HAP-1 (cell line): Measurements from ENCODE around the gene VAV2.
"Not testable (repeated sequence)": the region's sequence is repeated elsewhere in the genome, so short reads cannot be mapped to it uniquely, and the experiment has no call there.

ENCODE experiments used
- DNase-seq, 2 experiments: peaks; one replicate each; pipeline ENCODE4 v3.0.0-alpha.2; 2016 to 2020; ENCODE audit warnings: low spot score in 2 of 2
- H3K27me3 ChIP-seq: fragments of 250-450 bp; sonication (Bioruptor Pico); 2 replicates; pipeline ENCODE4 v1.5.1; 2020; ENCODE audit warnings: low read depth, mild to moderate bottlenecking, moderate library complexity
- H3K36me3 ChIP-seq: fragments of 250-450 bp; sonication (Bioruptor Pico); replicated peaks from 2 replicates; pipeline ENCODE4 v1.5.1; 2020; ENCODE audit warnings: mild to moderate bottlenecking
- H3K4me1 ChIP-seq: fragments of 250-450 bp; sonication (Bioruptor Pico); 2 replicates; pipeline ENCODE4 v1.5.1; 2020; ENCODE audit warnings: mild to moderate bottlenecking
- H3K4me3 ChIP-seq: fragments of 250-450 bp; sonication (Bioruptor Pico); 2 replicates; pipeline ENCODE4 v1.5.1; 2020; ENCODE audit warnings: mild to moderate bottlenecking, moderate library complexity
- H3K9me3 ChIP-seq: fragments of 250-450 bp; sonication (Bioruptor Pico); 2 replicates; pipeline ENCODE4 v1.5.1; 2020; ENCODE audit warnings: mild to moderate bottlenecking, moderate library complexity
- in situ Hi-C: fragments of 300-500 bp; cut with MboI; formaldehyde crosslinking; loops from 3 replicates; pipeline ENCODE4 v1.14.3; 2020; ENCODE audit warnings: low sequenced_read_pairs, inconsistent platforms, mixed read lengths

Gene VAV2

DNA sequence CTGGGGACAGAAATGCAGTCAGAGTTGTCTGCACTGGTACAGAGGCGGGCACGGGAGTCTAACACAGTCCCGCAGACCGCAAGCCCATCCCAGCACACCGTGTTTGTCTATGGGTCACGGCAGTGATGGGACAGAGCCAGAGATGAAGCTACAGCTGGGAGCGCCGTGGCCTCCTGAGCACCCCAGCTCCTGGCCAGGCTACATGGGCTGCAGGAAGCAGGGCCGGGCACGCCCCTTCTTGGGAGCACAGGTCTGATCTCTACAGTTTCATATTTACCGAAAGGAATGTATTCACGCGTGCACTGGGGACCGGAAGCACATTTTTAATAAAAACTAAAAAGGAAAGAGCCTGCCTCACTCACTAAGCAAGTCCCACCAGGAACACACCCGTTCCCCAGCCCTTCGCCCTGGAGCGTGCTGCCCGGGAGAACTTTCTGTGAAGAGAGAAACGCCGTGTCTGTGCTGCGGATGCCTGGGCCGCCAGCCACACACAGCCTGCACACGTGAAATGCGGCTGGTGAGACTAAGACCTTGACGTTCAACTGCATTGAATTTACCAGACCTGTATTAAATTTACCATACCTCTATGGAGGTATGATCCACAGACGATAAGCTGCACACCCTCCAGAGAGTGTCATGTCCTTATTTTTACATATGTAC, 81.1 kb downstream of the VAV2 start:
- Histone ChIP-seq H3K9me3 (no peaks in the 10 kb centered on the region), H3K4me3 (no peak overlapping the region), H3K36me3 (no peaks in the 10 kb centered on the region), H3K27me3 (no peaks in the 10 kb centered on the region), H3K4me1 (no peaks in the 10 kb centered on the region)
- no peak for DNase-seq
- in situ Hi-C loops = no loop called here

DNA sequence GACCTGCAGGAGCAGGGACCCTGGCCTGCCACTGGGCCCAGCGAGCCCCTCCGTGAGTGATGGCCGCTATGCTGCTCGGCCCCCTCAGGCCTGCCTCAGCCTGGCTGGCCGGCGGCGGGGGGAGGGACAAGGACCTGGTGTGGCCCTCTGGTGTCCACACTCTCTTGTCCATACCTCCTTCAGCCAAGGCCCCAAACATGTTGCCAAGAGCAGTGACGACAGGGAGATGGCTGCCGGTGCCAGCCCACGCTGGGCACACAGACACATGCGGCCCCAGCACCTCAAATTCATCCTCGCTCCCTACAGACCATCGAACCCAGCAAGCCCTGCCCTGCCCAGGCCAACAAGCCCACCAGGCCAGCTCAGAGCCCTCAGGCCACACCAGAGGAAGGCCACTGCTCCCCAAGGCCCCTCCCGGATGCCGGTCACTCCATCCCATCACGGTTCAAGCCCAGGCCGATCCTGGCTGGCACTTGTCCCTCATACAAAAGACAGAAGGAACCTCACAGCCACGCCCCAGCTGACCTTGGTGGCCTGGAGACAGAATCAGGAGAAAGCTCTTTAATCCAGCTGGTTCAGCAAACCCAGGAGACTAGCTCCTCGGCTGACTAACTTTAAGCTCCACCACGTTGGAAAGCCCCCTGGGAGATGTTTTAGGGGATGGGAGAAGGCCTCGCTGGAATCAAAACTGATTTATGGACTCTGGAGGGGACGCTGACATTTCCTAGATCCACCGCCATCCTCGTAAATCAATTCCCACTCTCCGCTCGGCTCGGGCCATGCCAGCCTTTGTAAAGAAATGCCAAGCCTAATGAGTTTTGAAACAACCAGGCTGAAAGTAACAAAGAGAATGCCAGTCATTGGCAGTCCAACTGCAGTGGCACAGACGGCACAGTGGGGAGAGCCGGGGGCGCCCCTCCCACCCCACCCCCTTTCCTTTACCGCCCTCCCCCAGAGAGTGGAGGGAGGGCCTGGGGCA, 84.9 kb downstream of the VAV2 start:
- no peak for DNase-seq
- in situ Hi-C loops = no loop called here
- no peaks in the 10 kb centered on the region for H3K4me1 ChIP-seq
- H3K36me3 ChIP-seq = no peaks in the 10 kb centered on the region
- H3K9me3 ChIP-seq = no peaks in the 10 kb centered on the region
- H3K4me3 ChIP-seq = no peak overlapping the region
- no peaks in the 10 kb centered on the region for H3K27me3 ChIP-seq

DNA sequence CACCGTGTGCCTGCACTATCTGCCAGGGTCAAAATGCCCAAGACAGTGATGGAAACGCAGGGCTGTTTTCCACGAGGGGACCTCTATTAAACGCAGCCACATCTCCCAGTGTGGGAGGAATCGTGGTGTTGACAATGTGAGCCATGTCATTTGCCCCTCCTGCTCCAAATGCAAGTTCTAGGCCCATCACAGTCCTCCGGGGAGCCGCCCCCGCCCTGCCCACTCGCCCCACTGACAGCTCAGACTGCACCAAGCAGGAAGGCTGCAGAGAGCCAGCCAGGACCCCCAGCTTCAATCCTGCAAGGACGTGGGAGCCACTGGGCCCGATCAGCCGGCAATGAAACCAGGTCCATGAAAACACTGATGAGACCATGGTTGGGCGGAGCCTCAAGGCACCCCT, 85.9 kb downstream of the VAV2 start:
- Histone ChIP-seq H3K36me3 (no peaks in the 10 kb centered on the region), H3K9me3 (no peaks in the 10 kb centered on the region), H3K4me3 (no peak overlapping the region), H3K4me1 (no peaks in the 10 kb centered on the region), H3K27me3 (no peaks in the 10 kb centered on the region)
- DNase-seq = no peak
- in situ Hi-C loops = no loop called here

DNA sequence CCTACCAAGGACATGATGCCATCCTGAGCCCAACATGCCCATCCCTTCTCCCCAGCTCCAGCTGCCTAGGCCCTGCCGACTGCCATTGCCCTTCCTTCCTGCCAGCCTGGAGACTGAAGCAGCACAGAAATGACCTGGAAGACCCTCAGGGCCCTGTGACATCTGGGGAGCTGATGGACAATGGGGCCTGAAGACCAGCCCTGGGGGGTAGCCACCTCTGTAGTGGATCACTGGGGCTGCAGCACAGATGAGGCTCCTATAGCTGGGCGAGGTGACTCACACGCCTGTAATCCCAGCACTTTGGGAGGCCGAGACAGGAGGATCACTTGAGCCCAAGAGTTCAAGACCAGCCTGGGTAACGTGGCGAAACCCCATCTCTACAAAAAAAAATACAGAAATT, 86.6 kb downstream of the VAV2 start:
- no peaks in the 10 kb centered on the region for H3K27me3 ChIP-seq
- no peaks in the 10 kb centered on the region for H3K9me3 ChIP-seq
- H3K4me3 ChIP-seq = no peak overlapping the region
- H3K4me1 ChIP-seq = no peaks in the 10 kb centered on the region
- H3K36me3 ChIP-seq = no peaks in the 10 kb centered on the region
- in situ Hi-C loops = no loop called here
- DNase-seq = no peak

DNA sequence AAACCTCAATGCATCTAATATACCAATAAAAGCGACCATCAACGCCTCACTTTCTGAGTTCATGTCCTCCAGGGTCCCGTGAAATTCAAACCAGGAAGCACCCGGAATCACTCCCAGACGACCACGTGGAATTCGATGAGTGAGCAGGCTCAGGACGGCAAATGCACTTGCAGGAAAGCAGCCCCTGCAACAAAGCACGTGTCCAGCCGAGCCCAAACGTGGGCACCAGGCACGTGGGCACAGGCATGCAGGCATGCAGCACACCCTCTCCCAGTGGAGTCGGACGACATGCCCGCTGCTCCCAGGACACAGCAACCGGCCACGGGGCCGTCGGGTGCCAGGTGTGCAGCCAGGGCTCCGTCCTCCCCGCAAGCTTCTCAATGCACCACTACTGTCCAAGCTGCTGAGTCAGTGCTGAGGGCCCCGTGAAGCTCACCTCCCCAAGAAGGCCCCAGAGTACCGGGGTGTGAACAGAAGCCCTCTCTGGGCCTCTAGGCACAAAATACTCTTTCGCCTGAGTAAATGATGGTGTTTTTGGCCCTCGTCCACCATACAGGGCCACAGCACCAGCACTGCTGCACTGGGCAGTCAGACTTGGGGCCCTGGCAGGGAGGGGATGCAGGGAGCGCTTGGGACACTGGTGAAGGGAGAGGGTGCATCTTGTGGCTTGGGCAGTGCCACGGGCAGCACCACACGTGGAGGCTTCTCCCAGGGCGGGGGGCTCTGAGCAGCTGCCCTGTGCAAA, 87.6 kb downstream of the VAV2 start:
- H3K27me3 ChIP-seq = no peaks in the 10 kb centered on the region
- in situ Hi-C loops = no loop called here
- DNase-seq = no peak
- H3K36me3 ChIP-seq = no peaks in the 10 kb centered on the region
- no peak overlapping the region for H3K4me3 ChIP-seq
- H3K4me1 ChIP-seq = no peaks in the 10 kb centered on the region
- H3K9me3 ChIP-seq = no peaks in the 10 kb centered on the region

DNA sequence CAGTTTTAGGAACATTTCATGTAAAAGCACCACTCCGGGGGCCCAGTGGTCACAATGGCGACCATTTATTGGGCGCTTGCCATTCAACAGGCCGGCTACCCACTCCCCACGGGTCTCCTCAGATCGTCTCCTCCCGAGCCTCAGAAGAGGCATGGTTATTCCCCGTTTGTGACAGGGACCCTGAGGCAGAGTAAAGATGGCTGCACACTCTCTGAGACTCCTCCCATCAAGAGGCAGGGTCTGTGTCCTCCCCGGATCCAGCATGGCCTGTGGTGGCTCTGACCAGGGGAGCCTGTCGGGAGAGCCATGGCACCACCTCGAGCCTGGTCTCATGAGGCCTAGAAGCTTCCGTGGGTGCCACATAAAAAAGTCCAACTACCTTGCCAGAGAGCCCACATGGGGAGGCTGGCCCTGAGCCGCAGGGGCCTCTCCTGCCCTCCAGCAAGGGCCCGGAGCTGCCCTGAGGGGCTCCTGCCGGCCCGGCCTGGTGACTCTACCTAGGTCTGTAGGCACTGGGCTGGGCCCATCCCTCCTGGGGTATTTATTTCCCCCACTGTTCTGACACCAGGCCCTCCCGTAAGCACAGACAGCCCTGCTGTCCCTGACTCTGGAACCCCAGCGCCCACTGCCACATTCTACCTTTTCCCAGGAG, 90.8 kb downstream of the VAV2 start:
- Histone ChIP-seq H3K27me3 (no peaks in the 10 kb centered on the region), H3K4me1 (no peaks in the 10 kb centered on the region), H3K36me3 (no peaks in the 10 kb centered on the region), H3K4me3 (no peak overlapping the region), H3K9me3 (no peaks in the 10 kb centered on the region)
- DNase-seq = no peak
- in situ Hi-C loops = no loop called here

DNA sequence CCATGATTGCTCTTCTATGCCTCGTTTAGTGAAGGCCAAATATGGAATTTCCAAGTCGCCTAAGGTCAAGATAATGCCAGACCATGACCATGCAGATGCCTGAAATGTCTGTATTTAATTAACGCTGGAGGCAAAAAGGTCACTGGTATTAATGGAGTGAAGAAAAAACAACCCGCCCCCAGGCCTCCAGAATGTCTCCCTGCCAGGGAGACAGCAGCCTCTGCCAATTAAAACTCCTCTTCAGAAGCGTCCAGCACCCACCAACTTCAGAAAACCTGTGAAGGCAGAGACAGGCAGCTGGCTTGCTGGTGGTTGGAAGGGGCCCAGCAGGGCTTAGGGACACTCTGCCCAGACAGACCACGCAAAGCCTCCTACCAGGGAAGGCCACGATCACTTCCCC, 94.4 kb downstream of the VAV2 start:
- in situ Hi-C loops = no loop called here
- no peak for DNase-seq
- H3K4me3 ChIP-seq = no peak overlapping the region

DNA sequence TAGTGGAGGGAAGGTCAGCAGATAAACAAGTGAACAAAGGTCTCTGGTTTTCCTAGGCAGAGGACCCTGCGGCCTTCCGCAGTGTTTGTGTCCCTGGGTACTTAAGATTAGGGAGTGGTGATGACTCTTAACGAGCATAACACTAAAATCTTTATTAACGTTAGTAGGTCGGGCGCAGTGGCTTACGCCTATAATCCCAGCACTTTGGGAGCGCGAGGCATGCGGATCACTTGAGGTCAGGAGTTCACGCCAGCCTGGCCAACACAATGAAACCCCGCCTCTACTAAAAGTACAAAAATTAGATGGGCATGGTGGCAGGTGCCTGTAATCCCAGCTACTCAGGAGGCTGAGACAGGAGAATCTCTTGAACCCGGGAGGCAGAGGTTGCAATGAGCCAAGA, 96.1 kb downstream of the VAV2 start:
- in situ Hi-C loops = not testable (repeated sequence)

More for the DNA sequence above, 94.4 kb downstream of the VAV2 start:
- H3K9me3 ChIP-seq = no peaks in the 10 kb centered on the region
- H3K27me3 ChIP-seq = no peaks in the 10 kb centered on the region
- no peaks in the 10 kb centered on the region for H3K36me3 ChIP-seq
- no peaks in the 10 kb centered on the region for H3K4me1 ChIP-seq

DNA sequence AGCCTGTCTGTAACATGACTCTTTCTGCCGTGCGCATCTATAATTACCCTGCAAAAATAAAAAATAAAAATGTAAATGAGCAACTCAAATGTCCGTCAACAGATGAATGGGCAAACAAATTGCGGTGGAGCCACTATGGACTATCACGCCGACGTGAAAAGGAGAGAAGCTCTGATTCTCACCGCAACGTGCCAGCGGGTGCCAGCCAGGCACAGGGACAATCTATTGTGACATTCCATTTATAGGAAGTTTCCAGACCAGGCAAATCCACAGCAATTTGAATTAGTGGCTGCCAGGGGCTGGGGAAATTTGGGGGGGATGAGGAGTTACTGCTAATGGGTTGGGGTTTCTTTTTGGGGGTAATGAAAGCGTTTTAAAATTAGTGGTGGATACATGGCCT, 96.8 kb downstream of the VAV2 start:
- no peaks in the 10 kb centered on the region for H3K4me1 ChIP-seq
- H3K27me3 ChIP-seq = no peaks in the 10 kb centered on the region
- no peaks in the 10 kb centered on the region for H3K9me3 ChIP-seq
- H3K36me3 ChIP-seq = no peaks in the 10 kb centered on the region
- no peak overlapping the region for H3K4me3 ChIP-seq
- DNase-seq = no peak
- in situ Hi-C loops = no loop called here

More for the DNA sequence above, 96.1 kb downstream of the VAV2 start:
- H3K4me3 ChIP-seq, H3K27me3 ChIP-seq, H3K36me3 ChIP-seq, DNase-seq, H3K4me1 ChIP-seq, H3K9me3 ChIP-seq: not testable (repeated sequence)

DNA sequence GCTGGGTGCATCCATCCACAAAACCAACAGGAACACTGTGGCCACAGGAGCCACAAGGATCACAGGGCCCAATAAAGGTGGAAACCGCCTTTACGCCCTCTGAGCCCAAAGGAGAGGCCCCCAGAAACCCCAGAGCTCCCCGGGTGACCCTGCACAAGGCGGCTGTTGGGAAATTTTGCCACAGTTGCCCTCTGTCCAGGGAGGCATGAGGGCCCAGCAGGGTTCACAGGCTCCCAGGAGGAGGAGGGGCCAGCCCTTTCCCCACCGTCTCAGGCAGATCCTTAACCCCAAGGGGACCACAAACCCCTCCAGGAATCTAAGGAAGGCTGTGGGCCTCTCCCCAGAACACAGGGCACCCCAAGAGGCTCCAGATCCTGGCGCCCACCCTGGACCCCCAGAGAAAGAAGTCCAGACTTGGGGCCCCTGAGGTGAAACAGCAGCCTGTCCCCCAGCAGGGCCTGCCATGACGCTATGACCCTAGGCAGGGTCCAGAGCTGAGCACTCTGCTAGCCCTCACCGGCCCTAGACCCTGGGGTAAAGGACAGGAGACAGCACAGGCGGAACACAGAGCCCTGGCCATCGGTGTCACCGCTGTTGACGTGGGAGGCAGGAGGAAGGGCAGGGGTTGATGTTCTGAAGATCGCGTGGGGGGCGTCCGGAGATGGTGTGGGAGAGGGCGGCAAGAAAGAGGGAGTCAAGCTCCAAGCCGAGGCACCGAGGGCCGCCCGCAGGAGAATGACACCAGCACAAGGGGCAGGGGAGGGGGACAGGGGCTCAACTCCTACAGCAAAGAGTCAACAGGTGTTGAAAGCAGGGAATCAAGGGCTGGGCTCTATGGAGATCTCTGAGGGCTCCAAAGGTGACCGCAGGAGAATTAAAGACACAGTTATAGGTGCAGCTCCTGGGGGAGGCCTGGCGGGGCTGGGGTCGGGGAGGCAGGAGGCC, 97.5 kb downstream of the VAV2 start:
- no peaks in the 10 kb centered on the region for H3K9me3 ChIP-seq
- no peak overlapping the region for H3K4me3 ChIP-seq
- H3K27me3 ChIP-seq = no peaks in the 10 kb centered on the region
- H3K36me3 ChIP-seq = no peaks in the 10 kb centered on the region
- in situ Hi-C loops = no loop called here
- no peaks in the 10 kb centered on the region for H3K4me1 ChIP-seq
- DNase-seq = no peak

DNA sequence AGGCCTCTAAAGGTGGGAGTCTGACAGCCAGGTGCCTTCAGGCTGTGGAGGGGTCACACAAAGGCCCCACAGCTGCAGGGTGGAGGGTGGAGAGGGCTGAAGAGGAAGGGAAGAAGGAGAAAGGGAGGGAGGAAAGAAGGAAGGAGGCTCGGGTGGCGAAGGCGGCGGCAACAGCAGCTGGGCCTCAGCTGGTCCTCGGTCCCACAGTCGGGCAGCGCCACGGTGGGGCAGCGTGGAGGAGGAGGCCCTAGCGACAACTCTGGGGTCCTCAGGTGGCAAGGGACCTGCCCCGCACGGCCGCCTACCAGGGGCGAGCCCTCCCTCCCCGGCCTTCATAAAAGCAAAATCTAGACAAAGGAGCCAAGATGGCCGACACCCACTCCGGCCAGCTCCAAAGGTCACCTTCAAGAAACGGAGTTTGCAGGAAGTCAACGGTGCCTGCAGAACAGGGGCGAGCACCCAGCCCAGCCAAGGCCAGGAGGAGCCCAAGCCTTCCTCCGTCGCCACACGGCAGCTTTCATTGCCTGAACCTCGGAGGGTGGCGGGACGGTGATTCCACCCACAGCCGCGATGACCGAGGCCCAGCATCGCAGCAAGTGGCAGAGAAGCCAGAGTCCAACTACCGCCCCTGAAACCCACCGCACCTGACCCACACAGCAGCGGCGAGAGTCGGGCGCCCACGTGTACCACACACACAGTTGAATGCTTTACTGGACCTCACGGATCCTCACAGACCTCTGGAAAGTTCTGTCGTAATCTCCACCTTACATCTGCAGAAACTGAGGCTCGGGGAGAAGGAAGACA, 98.7 kb downstream of the VAV2 start:
- no peaks in the 10 kb centered on the region for H3K36me3 ChIP-seq
- in situ Hi-C loops = no loop called here
- no peak for DNase-seq
- H3K4me1 ChIP-seq = peaks cover 7% of the 10 kb centered on the region
- H3K9me3 ChIP-seq = no peaks in the 10 kb centered on the region
- no peak overlapping the region for H3K4me3 ChIP-seq
- H3K27me3 ChIP-seq = no peaks in the 10 kb centered on the region

DNA sequence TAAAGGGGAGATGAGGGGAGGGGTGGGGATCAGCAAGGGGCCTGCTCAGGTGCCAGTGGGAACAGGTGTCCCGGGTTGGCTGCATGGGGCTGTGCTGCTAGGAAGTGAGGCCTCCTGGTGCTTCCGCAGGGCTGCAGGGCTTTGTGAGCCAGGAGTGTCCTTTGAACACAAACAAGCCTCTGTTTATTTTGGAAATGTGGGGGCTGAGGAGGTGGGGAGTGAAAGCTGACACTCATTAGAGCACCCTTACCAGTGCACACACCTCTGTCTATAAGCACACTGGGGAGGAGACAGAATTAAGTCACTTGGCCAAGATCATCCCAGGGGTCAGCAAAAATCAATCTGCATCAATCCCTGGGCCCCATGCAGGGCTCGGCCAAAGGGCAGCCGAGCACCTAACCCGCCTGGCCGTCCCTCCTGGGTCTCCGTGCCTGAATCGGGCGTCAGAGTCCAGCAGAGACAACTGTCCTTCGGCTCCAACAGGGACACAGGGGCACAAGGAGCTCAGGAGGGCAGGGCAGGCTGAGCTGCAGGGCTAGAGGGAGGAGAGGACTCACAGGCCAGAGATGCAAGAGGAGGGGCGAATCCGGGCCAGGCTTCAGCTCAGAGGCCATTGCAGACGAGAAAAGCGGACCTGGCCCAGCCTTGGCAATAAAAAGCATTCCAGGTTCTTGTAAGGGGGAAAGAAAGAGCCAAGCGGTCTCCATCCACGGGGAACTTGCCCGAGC, 99.8 kb downstream of the VAV2 start:
- DNase-seq = no peak
- H3K4me3 ChIP-seq = no peak overlapping the region
- H3K27me3 ChIP-seq = no peaks in the 10 kb centered on the region
- no peaks in the 10 kb centered on the region for H3K9me3 ChIP-seq
- in situ Hi-C loops = no loop called here
- peaks cover 11% of the 10 kb centered on the region for H3K4me1 ChIP-seq
- H3K36me3 ChIP-seq = no peaks in the 10 kb centered on the region
